Stimulated activated CD4-positive, alpha-beta T cell treated with anti-CD3 and anti-CD28 coated beads, Interleukin-1b, Interleukin-23, amount 100 ng/mL, for 1 hour (primary cell): ENCODE results near the gene NANOS1.

Experiments used
- DNase-seq, 2 donors: peaks; one replicate each; pipeline ENCODE4 v3.0.0-alpha.2; 2020; ENCODE audit warnings: low read depth in 2 of 2

NANOS1 gene

DNA sequence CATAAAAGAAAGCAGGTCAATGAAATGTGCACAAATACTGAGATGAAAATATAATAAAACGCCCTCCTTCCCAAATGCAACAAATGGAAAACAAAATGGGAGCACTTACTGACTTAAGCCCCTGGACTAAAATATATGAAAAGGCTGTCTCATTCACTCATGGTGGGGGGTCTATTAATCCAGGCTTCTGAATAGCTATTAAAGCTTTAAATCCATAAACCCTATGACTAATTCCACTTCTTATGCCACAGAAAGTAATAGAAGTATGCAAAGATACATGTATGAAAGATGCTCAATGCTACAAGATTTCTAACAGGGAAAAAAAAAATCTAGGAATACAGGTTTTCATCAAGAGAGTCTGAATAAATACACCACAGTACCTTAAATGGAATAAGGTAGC lies 30.6 kb downstream of the NANOS1 start:
- no peak for DNase-seq

- no peak for DNase-seq
Measured at GRCh38 chr10:119061352-119061751, 31.8 kb downstream of the NANOS1 start.

DNA sequence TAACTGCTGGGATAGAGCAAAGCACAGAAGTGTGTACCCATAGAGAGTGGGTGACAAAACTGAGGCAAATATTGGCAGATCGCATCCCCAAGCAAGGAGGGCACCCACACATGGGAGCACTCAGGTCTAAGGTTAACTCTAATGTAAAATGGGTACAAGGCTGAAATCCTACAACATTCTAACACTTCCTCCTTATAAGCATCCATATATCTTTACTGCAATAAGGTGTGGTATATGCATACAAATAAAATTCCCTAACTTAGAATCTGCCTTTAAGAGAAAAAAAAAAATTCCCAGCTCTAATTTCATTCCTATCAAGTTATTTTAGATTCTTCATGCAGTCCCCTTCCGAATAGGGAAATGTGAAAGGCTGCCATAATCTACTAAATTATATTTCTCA lies 32.4 kb downstream of the NANOS1 start:
- no peak for DNase-seq

DNA sequence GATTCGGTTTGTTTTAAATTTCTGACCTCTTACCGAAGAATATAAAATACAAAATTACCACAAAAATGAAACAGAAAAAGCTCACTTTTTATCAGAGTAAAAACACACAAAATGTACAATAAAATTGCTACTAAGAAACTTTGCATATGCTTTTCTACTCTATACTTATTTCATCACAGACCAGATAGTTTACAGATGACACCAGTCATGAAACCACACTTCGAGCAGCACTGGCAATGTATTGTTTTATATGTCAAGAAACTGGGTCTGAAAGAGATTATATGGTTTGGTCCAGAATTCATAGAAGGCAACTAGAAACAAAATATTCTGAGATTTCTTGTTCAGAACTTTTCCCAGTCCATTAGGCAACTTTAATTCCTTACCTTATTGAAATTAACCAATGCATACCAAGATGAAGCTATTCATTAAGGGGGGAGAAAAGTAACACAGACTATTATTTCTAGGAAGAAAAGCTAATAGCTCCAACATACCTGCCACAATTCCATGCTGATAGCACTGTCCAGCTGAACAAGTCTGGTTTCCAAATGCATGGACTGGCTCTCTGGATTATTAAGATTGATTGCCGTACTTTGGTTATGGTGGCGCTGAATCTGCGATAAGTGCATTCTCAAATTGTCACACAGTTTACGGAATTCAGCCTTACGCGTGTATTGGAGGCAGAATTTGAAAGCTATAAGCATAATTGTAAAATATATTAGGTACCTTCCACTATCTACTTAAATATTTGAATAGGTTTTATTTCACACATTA lies 41.1 kb downstream of the NANOS1 start:
- no peak for DNase-seq

- DNase-seq: no peak
Measured at GRCh38 chr10:119073584-119073983, 44.1 kb downstream of the NANOS1 start.

DNA sequence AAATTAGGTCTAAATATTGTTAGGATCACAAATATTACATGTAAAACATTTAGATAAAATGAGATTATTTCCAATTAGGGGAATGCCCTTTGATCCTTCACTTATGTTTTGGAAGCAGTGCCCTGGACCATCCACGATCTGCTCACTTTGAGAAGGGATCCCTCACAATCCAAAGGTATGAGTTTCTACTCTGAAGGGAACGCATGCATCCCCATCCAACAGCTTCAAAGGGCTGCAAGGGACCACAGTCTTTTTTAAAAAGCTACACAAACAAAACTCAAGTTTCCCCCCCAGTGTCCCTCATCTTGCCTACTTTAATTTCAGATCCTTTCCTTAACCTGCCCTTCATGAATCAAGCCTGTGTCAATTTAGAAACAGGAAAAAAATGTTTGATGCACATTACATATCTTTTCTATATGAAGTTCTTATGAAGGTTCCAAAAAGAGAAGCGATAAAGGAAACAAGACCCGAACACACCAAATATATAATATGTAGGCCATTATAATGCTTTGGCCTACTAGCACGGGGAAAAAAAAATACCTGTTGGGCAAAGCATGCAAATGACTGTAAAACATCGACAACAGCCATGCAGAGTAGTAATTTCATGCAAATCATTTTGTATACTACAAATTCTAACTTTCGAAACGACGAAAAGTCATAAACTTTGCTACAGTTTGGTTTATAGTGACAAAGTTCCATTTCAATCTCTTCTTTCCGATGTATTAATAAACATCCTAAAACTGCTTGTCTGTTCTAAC lies 49.1 kb downstream of the NANOS1 start:
- no peak for DNase-seq

GRCh38 chr10:119079599-119080520 lies 50.3 kb downstream of the NANOS1 start:
- peak in 1 of 2 donors; percentile 31 for DNase-seq

DNA sequence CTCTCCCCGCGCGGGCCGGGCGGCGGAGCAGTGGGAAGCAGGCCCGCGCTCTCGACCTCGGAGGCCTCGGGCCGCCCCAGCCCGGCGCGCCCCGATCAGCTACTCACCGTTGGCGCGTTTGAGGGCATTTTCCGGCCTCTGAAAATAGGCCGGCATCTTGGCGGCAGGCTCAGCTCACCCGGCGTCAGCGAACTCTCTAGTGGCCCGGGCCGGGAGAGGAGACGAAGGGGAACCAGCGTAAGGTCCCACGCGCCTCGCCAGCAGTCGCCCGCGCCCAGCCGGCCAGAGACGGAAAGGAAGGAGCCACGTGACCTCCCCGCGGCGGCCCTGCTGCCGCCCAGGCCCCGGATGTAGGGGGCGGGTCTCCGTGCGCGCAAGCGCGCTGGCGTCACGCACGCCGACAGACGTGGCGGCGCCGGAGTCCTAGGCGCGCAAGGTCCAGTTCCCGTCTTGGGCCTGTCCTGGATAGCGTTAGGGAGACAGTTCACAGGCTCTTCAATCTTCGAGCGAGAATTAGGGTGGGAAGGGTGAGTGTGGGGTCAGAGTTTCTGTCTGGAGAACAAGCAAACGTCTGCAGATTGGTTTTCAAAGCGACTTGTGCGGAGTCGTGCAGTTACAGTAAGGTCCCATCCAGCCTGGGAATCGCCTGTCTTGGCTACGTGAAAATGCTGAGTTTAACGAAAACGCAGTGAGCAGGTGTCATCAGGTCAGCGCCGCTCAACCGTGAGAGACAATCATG lies 51.2 kb downstream of the NANOS1 start, which contains the start of gene EIF3A:
EIF3A (minus strand) TSS at position 297 of the 739 bp plus-strand sequence; CDS start at position 156, 141 bp downstream.
- peak; percentile 77 for DNase-seq
